Hepatocyte (in vitro differentiated cells): ENCODE results near the gene EMILIN1. TPM values are rescaled to one million over a fixed set of nuclear protein-coding genes. Genes with fewer than 3 reads are reported as not detected.

Source experiments
- DNase-seq: peaks from one replicate; pipeline ENCODE4 v3.0.0-alpha.2; 2016; ENCODE audit warnings: low spot score
- H2AFZ ChIP-seq: fragments of 200-600 bp; sonication (generic); 2 replicates; pipeline ENCODE4 v1.6.0; 2016; ENCODE audit warnings: antibody characterized with exemption, mild to moderate bottlenecking
- H3K27ac ChIP-seq: fragments of 200-600 bp; sonication (generic); 2 replicates; pipeline ENCODE4 v1.5.1; 2016; ENCODE audit warnings: mild to moderate bottlenecking
- H3K27me3 ChIP-seq: fragments of 200-600 bp; sonication (generic); 2 replicates; pipeline ENCODE4 v1.6.1; 2016
- H3K36me3 ChIP-seq: fragments of 200-600 bp; sonication (generic); replicated peaks from 2 replicates; pipeline ENCODE4 v1.5.1; 2016; ENCODE audit warnings: low read depth; ENCODE audit not compliant: insufficient read depth
- H3K4me1 ChIP-seq: fragments of 200-600 bp; sonication (generic); 2 replicates; pipeline ENCODE4 v1.5.1; 2016; ENCODE audit warnings: mild to moderate bottlenecking, moderate library complexity; ENCODE audit not compliant: insufficient read depth
- H3K4me2 ChIP-seq: fragments of 200-600 bp; sonication (generic); 2 replicates; pipeline ENCODE4 v1.6.0; 2016
- H3K4me3 ChIP-seq: fragments of 200-600 bp; sonication (generic); 2 replicates; pipeline ENCODE4 v1.5.1; 2016; ENCODE audit warnings: mild to moderate bottlenecking
- H3K79me2 ChIP-seq: fragments of 200-600 bp; sonication (generic); 2 replicates; pipeline ENCODE4 v1.6.0; 2017; ENCODE audit warnings: mild to moderate bottlenecking
- H3K9me2 ChIP-seq: fragments of 200-600 bp; sonication (generic); replicated peaks from 2 replicates; pipeline ENCODE4 v1.6.0; 2017; ENCODE audit warnings: mild to moderate bottlenecking; ENCODE audit not compliant: insufficient read depth
- H3K9me3 ChIP-seq: fragments of 200-600 bp; sonication (generic); 2 replicates; pipeline ENCODE4 v1.5.1; 2016; ENCODE audit warnings: low read depth, mild to moderate bottlenecking
- H4K20me1 ChIP-seq: fragments of 200-600 bp; sonication (generic); 2 replicates; pipeline ENCODE4 v1.6.0; 2016; ENCODE audit warnings: mild to moderate bottlenecking; ENCODE audit not compliant: insufficient read depth, poor library complexity, severe bottlenecking
- EZH2 ChIP-seq: fragments of 200-600 bp; sonication (generic); IDR thresholded peaks from 2 replicates; pipeline ENCODE4 v1.6.1; 2016; ENCODE audit warnings: antibody characterized with exemption, mild to moderate bottlenecking, borderline replicate concordance
- EZH2phosphoT487 ChIP-seq: fragments of 200-600 bp; sonication (generic); IDR thresholded peaks from one replicate; pipeline ENCODE4 v1.6.1; 2018; ENCODE audit warnings: antibody characterized with exemption, mild to moderate bottlenecking, low read depth, moderate library complexity; ENCODE audit not compliant: unreplicated experiment, severe bottlenecking
- WGBS: methylation state at CpG from one replicate; pipeline ENCODE4 v1.1.6; 2016; ENCODE audit warnings: low lambda C conversion rate; ENCODE audit errors: missing lambda C conversion rate; 5-methylcytosine and 5-hydroxymethylcytosine counted together
- polyA plus RNA-seq: library from polyadenylated mRNA; unstranded; fragments of >200 nt; fragmentation: Nextera tagmentation; extraction: Ambion mirVana; gene quantifications from 2 replicates; pipeline ENCODE4 v1.2.1, GENCODE V29; 2016
- total RNA-seq: library from RNA; depleted of rRNA; stranded (reverse); fragments of >200 nt; gene quantifications from 2 replicates; pipeline ENCODE4 v1.2.3, GENCODE V29; 2014
- TF ChIP-seq, protein P1 (sequence below): fragments of 200-600 bp; sonication (generic); IDR thresholded peaks from 2 replicates; pipeline ENCODE4 v1.5.1; 2016; ENCODE audit warnings: antibody characterized with exemption, mild to moderate bottlenecking; ENCODE audit not compliant: poor library complexity

The EMILIN1 gene
- total and polyA plus RNA-seq, 2 experiments from 2014 or later: 80.8 to 109 TPM

DNA sequence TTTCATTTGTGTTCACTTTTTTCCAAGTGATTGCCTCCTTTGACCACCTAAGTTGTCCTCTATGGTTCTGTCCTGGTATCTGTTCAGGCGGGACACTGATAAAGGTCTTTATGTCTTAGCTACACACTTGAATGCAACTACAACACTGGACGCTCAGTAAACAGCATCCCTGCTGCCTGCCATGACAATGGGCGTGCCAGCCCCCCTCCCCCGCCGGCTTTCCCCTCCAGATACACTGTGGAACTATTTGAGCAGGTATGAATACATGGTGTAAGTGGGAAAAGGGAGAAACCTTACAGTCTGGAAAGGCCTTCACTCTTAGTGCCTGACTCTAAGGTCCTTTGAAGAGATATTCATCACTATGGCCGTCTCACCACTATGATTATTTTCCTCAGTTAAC, 21.2 kb upstream of the EMILIN1 start:
- Histone ChIP-seq H3K4me3 (no peak overlapping the region), H4K20me1 (no peaks in the 10 kb centered on the region), H3K79me2 (no peaks in the 10 kb centered on the region), H3K36me3 (no peaks in the 10 kb centered on the region), H3K9me2 (no peaks in the 10 kb centered on the region), H3K27ac (no peak overlapping the region), H3K4me1 (peaks cover 5% of the 10 kb centered on the region), H2AFZ (no peak overlapping the region), H3K9me3 (no peaks in the 10 kb centered on the region), H3K27me3 (no peaks in the 10 kb centered on the region), H3K4me2 (no peak overlapping the region)
- no peak for DNase-seq
- 95% methylated on average over 6 of the region's 6 CpGs for WGBS
- TF ChIP-seq EZH2phosphoT487 (no peak), EZH2 (no peak)
- TF ChIP-seq, protein P1, sequence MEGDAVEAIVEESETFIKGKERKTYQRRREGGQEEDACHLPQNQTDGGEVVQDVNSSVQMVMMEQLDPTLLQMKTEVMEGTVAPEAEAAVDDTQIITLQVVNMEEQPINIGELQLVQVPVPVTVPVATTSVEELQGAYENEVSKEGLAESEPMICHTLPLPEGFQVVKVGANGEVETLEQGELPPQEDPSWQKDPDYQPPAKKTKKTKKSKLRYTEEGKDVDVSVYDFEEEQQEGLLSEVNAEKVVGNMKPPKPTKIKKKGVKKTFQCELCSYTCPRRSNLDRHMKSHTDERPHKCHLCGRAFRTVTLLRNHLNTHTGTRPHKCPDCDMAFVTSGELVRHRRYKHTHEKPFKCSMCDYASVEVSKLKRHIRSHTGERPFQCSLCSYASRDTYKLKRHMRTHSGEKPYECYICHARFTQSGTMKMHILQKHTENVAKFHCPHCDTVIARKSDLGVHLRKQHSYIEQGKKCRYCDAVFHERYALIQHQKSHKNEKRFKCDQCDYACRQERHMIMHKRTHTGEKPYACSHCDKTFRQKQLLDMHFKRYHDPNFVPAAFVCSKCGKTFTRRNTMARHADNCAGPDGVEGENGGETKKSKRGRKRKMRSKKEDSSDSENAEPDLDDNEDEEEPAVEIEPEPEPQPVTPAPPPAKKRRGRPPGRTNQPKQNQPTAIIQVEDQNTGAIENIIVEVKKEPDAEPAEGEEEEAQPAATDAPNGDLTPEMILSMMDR: no peak

DNA sequence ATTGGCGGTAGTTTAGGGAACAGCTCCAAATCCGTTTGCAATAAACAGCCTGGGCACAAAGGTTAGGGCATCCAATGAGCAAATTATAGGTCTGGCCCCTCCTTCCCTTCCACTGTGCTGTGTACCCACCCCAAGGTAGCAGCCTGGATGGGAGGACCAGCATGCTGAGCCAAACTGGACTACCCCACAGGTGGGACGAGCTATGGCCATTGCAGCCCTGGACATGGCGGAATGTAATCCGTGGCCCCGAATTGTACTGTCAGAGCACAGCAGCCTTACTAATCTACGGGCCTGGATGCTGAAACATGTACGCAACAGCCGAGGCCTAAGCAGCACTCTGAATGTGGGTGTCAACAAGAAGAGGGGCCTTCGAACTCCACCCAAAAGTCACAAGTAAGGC, 20.2 kb upstream of the EMILIN1 start:
- H3K9me2 ChIP-seq: no peaks in the 10 kb centered on the region

DNA sequence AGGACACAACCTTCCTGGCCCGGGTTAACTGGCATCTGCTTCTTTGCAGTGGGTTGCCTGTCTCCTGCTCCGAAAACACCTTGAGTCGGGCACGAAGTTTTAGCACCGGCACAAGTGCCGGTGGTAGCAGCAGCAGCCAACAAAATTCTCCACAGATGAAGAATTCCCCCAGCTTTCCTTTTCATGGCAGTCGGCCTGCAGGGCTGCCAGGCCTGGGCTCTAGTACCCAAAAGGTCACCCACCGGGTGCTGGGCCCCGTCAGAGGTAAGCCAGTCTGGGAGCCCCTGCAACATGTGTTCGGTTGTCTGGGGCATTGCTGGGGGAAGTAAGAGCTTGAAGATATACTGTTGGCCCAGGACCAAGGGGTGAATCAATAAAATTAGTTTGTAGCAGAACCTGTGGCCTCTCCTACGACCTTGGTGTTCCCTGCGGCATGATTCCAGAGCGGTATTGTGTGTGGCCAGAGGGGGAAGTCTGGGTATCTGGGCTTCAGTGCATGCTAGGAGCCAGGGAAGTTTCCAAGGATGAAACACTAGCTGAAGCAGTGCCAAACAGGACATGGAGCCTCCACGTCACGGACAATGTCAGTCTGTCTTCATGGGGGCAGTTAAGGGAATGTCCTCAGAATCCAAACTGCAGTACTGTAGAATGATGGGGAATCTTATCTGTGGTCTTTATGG, 19.1 kb upstream of the EMILIN1 start:
- Histone ChIP-seq H3K4me2 (no peak overlapping the region), H3K9me3 (no peaks in the 10 kb centered on the region), H3K9me2 (no peaks in the 10 kb centered on the region), H3K79me2 (no peaks in the 10 kb centered on the region), H3K27me3 (no peaks in the 10 kb centered on the region), H3K36me3 (no peaks in the 10 kb centered on the region), H3K4me3 (no peak overlapping the region), H2AFZ (no peak overlapping the region), H4K20me1 (no peaks in the 10 kb centered on the region), H3K27ac (no peak overlapping the region), H3K4me1 (no peaks in the 10 kb centered on the region)
- DNase-seq: no peak
- TF ChIP-seq EZH2 (no peak), EZH2phosphoT487 (no peak)
- TF ChIP-seq, protein P1: no peak
- WGBS: 92% methylated on average over 15 of the region's 15 CpGs

More for the DNA sequence above, 20.2 kb upstream of the EMILIN1 start:
- no peaks in the 10 kb centered on the region for H3K9me3 ChIP-seq
- WGBS: 96% methylated on average over 10 of the region's 10 CpGs
- H3K4me1 ChIP-seq: no peaks in the 10 kb centered on the region
- no peak for DNase-seq
- no peaks in the 10 kb centered on the region for H4K20me1 ChIP-seq
- no peak overlapping the region for H2AFZ ChIP-seq
- no peak overlapping the region for H3K4me2 ChIP-seq
- no peak overlapping the region for H3K4me3 ChIP-seq
- H3K27me3 ChIP-seq: no peaks in the 10 kb centered on the region
- H3K79me2 ChIP-seq: no peaks in the 10 kb centered on the region
- no peaks in the 10 kb centered on the region for H3K36me3 ChIP-seq
- no peak overlapping the region for H3K27ac ChIP-seq
- TF ChIP-seq EZH2phosphoT487 (no peak), EZH2 (no peak)
- TF ChIP-seq, protein P1: no peak
